B cell (primary cell): ENCODE data around the gene MAPKAP1. TPM values are rescaled to one million over a fixed set of nuclear protein-coding genes. Genes with fewer than 3 reads are reported as not detected.
A peak's percentile ranks its signal among the peaks of the same experiment; 100 is the strongest.

Experiments
- ATAC-seq: fragments of 200-7000 bp; cut with Tn5 transposase; one replicate; pipeline ENCODE4 v1.10.0; 2021; ENCODE audit warnings: low read depth, mild to moderate bottlenecking, moderate number of reproducible peaks, moderate library complexity
- CTCF ChIA-PET: fragments of 350-600 bp; sonication (Branson Sonifier 250); formaldehyde crosslinking; loops from one replicate; lab custom pipeline; 2021; ENCODE audit warnings: antibody characterized with exemption, inconsistent platforms; lab: Charles Lee
- POLR2A ChIA-PET: fragments of 350-600 bp; sonication (Branson Sonifier 250); formaldehyde crosslinking; loops from one replicate; lab custom pipeline; 2021; ENCODE audit warnings: antibody characterized with exemption; lab: Charles Lee
- DNase-seq: peaks from one replicate; pipeline ENCODE4 v3.0.0; 2013
- H2AFZ ChIP-seq: 2 replicates; pipeline ENCODE4 v1.6.1; 2012; ENCODE audit warnings: mild to moderate bottlenecking, low read depth, low read length; ENCODE audit not compliant: insufficient read depth, poor library complexity, severe bottlenecking
- H3K27ac ChIP-seq, 2 donors: 1 replicate in 1 of 2; 2 replicates in 1 of 2; pipeline ENCODE4 v1.5.1; 2012 to 2013; ENCODE audit warnings: low read length in 2 of 2, mild to moderate bottlenecking in 2 of 2, moderate library complexity in 1 of 2
- H3K27me3 ChIP-seq, 4 experiments: fragments of 200-600 bp in 1 of 4; sonication (generic) in 1 of 4; replicated peaks in 1 of 4; 1 replicate in 2 of 4; 2 replicates in 2 of 4; pipeline versions ENCODE4 v1.6.1 to v1.7.0; 2013 to 2016; ENCODE audit warnings: low read length in 3 of 4, mild to moderate bottlenecking in 2 of 4, mixed read lengths in 1 of 4, moderate library complexity in 1 of 4; ENCODE audit not compliant: insufficient read depth in 4 of 4, control insufficient read depth in 3 of 4; ENCODE audit errors: control extremely low read depth in 1 of 4
- H3K36me3 ChIP-seq, 2 experiments: replicated peaks in 1 of 2; 1 replicate in 1 of 2; 2 replicates in 1 of 2; pipeline versions ENCODE4 v1.6.1 to v1.7.1; 2013; ENCODE audit warnings: low read length in 1 of 2; ENCODE audit not compliant: insufficient read depth in 2 of 2, control insufficient read depth in 1 of 2; ENCODE audit errors: control extremely low read depth in 1 of 2, extremely low read depth in 1 of 2
- H3K4me1 ChIP-seq, 2 donors: fragments of 200-600 bp in 1 of 2; sonication (generic) in 1 of 2; 1 replicate in 1 of 2; 2 replicates in 1 of 2; pipeline versions ENCODE4 v1.5.1 to v1.6.1; 2013 to 2017; ENCODE audit warnings: low read length in 2 of 2; ENCODE audit not compliant: control insufficient read depth in 2 of 2, insufficient read depth in 2 of 2
- H3K4me2 ChIP-seq: replicated peaks from 2 replicates; pipeline ENCODE3; 2012; ENCODE audit warnings: mild to moderate bottlenecking, low read depth, low read length; ENCODE audit not compliant: poor library complexity, severe bottlenecking
- H3K4me3 ChIP-seq, 5 experiments: fragments of 200-600 bp in 1 of 5; sonication (generic) in 1 of 5; 1 replicate in 3 of 5; 2 replicates in 2 of 5; pipeline versions ENCODE4 v1.5.1 to v1.7.0; 2011 to 2016; ENCODE audit warnings: low read length in 4 of 5, mild to moderate bottlenecking in 4 of 5, low read depth in 2 of 5, control low read depth in 1 of 5, moderate library complexity in 1 of 5; ENCODE audit not compliant: insufficient read depth in 1 of 5; ENCODE audit errors: control extremely low read depth in 1 of 5, extremely low read depth in 1 of 5
- H3K79me2 ChIP-seq: fragments of 200-600 bp; sonication (generic); one replicate; pipeline ENCODE4 v1.6.0; 2016; ENCODE audit warnings: low read length; ENCODE audit not compliant: control insufficient read depth, insufficient read depth
- H3K9ac ChIP-seq: fragments of 200-600 bp; sonication (generic); 2 replicates; pipeline ENCODE4 v1.6.1; 2017; ENCODE audit warnings: mild to moderate bottlenecking, low read length, moderate library complexity
- H3K9me3 ChIP-seq, 3 donors: one replicate each; pipeline versions ENCODE4 v1.6.1 to v1.7.1; 2013; ENCODE audit warnings: low read length in 2 of 3; ENCODE audit not compliant: control insufficient read depth in 2 of 3, insufficient read depth in 1 of 3; ENCODE audit errors: control extremely low read depth in 1 of 3
- H4K20me1 ChIP-seq: 2 replicates; pipeline ENCODE4 v1.6.0; 2012; ENCODE audit warnings: mild to moderate bottlenecking, low read length; ENCODE audit not compliant: insufficient read depth, control insufficient read depth, poor library complexity, severe bottlenecking
- H3K27ac Mint-ChIP-seq: one replicate; pipeline ENCODE4 v1.8.0; 2021; ENCODE audit warnings: mixed read lengths
- H3K27me3 Mint-ChIP-seq: one replicate; pipeline ENCODE4 v1.8.0; 2021; ENCODE audit warnings: mixed read lengths
- H3K4me1 Mint-ChIP-seq: one replicate; pipeline ENCODE4 v1.8.0; 2021; ENCODE audit warnings: mixed read lengths
- H3K4me3 Mint-ChIP-seq: one replicate; pipeline ENCODE4 v1.8.0; 2021; ENCODE audit warnings: mixed read lengths
- H3K9me3 Mint-ChIP-seq: one replicate; pipeline ENCODE4 v1.8.0; 2022; ENCODE audit warnings: mixed read lengths; ENCODE audit not compliant: insufficient read depth
- EZH2 ChIP-seq: IDR thresholded peaks from 2 replicates; pipeline ENCODE4 v1.6.1; 2012; ENCODE audit warnings: borderline replicate concordance, low read depth, mild to moderate bottlenecking, moderate library complexity, low read length; ENCODE audit not compliant: insufficient read depth, poor library complexity, severe bottlenecking
- WGBS: methylation state at CpG from one replicate; pipeline ENCODE4 v1.1.5; 2013; ENCODE audit warnings: missing lambda C conversion rate; ENCODE audit not compliant: insufficient coverage; 5-methylcytosine and 5-hydroxymethylcytosine counted together
- intact Hi-C: fragments of 100-400 bp; cut with micrococcal nuclease; formaldehyde crosslinking; loops from one replicate; pipeline ENCODE4 v1.10.0; 2022
- polyA plus RNA-seq: library from polyadenylated mRNA; depleted of rRNA; stranded (reverse); fragments of >200 nt; gene quantifications from 2 replicates; pipeline ENCODE4 v1.2.3, GENCODE V29; 2012
- total RNA-seq, 2 donors: library from RNA; stranded (reverse); fragments of 120-200 nt in 1 of 2; gene quantifications; 1 replicate in 1 of 2; 2 replicates in 1 of 2; pipeline versions ENCODE4 v1.2.3 to v1.2.4, GENCODE V29; 2013 to 2022
- TF ChIP-seq, protein P1 (sequence below): fragments of 200-600 bp; IDR thresholded peaks from one replicate; pipeline ENCODE4 v1.8.0; 2022; ENCODE audit warnings: antibody characterized with exemption, mild to moderate bottlenecking

The MAPKAP1 gene
- total and polyA plus RNA-seq, 2 donors (not counting 1 experiment from before 2014, with no cell fraction given): 51.6 to 62.4 TPM

DNA sequence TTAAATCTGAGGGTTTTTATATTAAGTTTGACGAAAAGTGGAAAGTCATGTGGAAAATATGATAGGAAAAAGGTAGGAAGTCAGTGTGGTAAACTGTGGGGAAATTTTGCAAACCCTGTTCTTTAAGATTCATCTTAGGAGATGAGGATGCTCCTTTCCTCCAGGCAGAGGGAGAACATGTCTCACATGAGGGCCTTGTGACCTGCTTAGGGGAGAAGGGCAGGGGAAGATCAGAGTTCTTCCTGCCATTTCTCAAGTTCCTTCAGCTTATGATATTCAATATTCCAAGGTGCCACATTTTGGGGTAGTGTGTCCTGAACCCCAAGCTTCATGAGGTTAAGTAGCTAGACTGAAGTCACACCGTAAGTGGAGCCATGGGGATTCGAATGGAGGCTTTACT is 53.7 kb downstream of the MAPKAP1 start:
- peak overlapping the region in 1 of 2 donors; percentile 50 for H3K27ac ChIP-seq
- H3K4me1 ChIP-seq: peaks cover 43 to 51% of the 10 kb centered on the region in 2 donors
- intact Hi-C loops: no loop called here
- POLR2A ChIA-PET: no interaction called here
- peaks cover 5 to 16% of the 10 kb centered on the region in 2 experiments for H3K36me3 ChIP-seq
- H3K27me3 ChIP-seq: no peaks in the 10 kb centered on the region
- no peaks in the 10 kb centered on the region for H4K20me1 ChIP-seq
- H3K4me1 Mint-ChIP-seq: peaks cover 56% of the 10 kb centered on the region
- H3K4me3 ChIP-seq: no peak overlapping the region
- H3K79me2 ChIP-seq: peaks cover 37% of the 10 kb centered on the region
- CTCF ChIA-PET: interaction anchor here (1.6 kb wide), 1 partner anchor 95 kb away, joined by 6 read pairs; no protein-coding TSS in a partner anchor
- ATAC-seq (no peak), DNase-seq (no peak)
- no peaks in the 10 kb centered on the region for H3K9me3 ChIP-seq
- TF ChIP-seq, protein P1, sequence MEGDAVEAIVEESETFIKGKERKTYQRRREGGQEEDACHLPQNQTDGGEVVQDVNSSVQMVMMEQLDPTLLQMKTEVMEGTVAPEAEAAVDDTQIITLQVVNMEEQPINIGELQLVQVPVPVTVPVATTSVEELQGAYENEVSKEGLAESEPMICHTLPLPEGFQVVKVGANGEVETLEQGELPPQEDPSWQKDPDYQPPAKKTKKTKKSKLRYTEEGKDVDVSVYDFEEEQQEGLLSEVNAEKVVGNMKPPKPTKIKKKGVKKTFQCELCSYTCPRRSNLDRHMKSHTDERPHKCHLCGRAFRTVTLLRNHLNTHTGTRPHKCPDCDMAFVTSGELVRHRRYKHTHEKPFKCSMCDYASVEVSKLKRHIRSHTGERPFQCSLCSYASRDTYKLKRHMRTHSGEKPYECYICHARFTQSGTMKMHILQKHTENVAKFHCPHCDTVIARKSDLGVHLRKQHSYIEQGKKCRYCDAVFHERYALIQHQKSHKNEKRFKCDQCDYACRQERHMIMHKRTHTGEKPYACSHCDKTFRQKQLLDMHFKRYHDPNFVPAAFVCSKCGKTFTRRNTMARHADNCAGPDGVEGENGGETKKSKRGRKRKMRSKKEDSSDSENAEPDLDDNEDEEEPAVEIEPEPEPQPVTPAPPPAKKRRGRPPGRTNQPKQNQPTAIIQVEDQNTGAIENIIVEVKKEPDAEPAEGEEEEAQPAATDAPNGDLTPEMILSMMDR: no peak
- TF ChIP-seq EZH2: no peak
- WGBS: 100% methylated on average over 1 of the region's 3 CpGs
- H3K27ac Mint-ChIP-seq: no peak overlapping the region
- no peak overlapping the region for H2AFZ ChIP-seq
- no peak overlapping the region for H3K4me3 Mint-ChIP-seq
- H3K4me2 ChIP-seq: no peak overlapping the region
- no peak overlapping the region for H3K9ac ChIP-seq
- H3K9me3 Mint-ChIP-seq: no peaks in the 10 kb centered on the region
- no peaks in the 10 kb centered on the region for H3K27me3 Mint-ChIP-seq

DNA sequence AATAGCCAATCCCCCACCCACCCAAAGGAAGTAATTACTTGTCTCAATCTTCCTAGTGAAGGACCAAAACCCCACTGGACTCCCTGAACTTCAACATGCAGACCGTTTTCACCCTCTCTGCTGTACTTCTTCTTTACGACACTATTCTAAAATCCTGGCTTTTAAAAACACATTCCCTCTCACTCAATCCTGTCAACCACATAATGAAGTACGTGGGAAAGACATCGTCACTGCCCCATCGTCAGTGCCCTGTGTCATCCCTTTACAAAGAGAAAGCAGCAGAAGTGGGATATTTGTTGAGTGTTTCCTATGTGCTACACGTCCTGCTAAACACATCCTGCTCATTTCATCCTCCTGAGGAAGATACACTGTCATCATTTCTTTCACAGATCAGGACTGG is 54.2 kb downstream of the MAPKAP1 start:
- WGBS: 100% methylated on average over 1 of the region's 6 CpGs
- Histone ChIP-seq H2AFZ (no peak overlapping the region), H3K27ac (peak overlapping the region in 1 of 2 donors; percentile 50), H3K4me2 (no peak overlapping the region), H3K4me1 (peaks cover 49 to 57% of the 10 kb centered on the region in 2 donors), H3K4me3 (no peak overlapping the region), H3K9me3 (no peaks in the 10 kb centered on the region), H3K36me3 (peaks cover 5 to 10% of the 10 kb centered on the region in 2 experiments), H3K9ac (no peak overlapping the region), H3K79me2 (peaks cover 43% of the 10 kb centered on the region), H4K20me1 (no peaks in the 10 kb centered on the region), H3K27me3 (no peaks in the 10 kb centered on the region)
- ATAC-seq (no peak), DNase-seq (no peak)
- peak overlapping the region; percentile 43 for H3K4me3 Mint-ChIP-seq
- CTCF ChIA-PET: interaction anchor here (1.6 kb wide), 1 partner anchor 94 kb away, joined by 6 read pairs; no protein-coding TSS in a partner anchor
- intact Hi-C loops: no loop called here
- no peaks in the 10 kb centered on the region for H3K27me3 Mint-ChIP-seq
- POLR2A ChIA-PET: no interaction called here
- no peak for TF ChIP-seq EZH2
- TF ChIP-seq, protein P1: no peak
- H3K27ac Mint-ChIP-seq: peak overlapping the region; percentile 10
- H3K9me3 Mint-ChIP-seq: no peaks in the 10 kb centered on the region
- H3K4me1 Mint-ChIP-seq: peaks cover 59% of the 10 kb centered on the region
